ENCODE measurements around the gene KIF26B. TPM values are rescaled to one million over a fixed set of nuclear protein-coding genes. Genes with fewer than 3 reads are reported as not detected.

Gene KIF26B
- total RNA-seq, 6 experiments from 2014 or later, result 0.31 to 0.55 (median 0.35) TPM

DNA sequence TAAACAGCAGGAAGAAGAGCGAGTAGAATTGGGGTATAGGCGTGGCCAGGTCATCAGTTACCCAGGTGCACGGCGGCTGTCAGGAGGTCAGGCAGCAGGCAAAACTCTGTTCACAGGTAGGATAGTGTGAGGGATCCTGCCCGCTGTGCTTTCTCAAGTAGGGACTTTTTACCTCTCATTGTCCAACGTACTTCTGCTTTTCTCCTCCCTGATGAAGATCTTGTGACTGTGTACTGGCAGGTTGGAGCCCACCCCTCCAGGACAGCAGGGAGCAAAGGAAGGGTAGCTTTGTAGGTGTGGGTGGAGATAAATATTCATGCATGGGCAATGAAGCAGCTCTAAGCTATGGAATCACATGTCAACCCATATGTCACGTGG, 373.5 kb downstream of the KIF26B start:
- DNase-seq (no peak), ATAC-seq (no peak)
- WGBS (ENCODE audit: insufficient coverage, low coverage, low lambda C conversion rate, missing lambda C conversion rate), result 76% methylated on average over 6 of the region's 7 CpGs
- H3K36me3 ChIP-seq, result no peaks in the 10 kb centered on the region
- no peak overlapping the region for H3K4me3 ChIP-seq
- no peaks in the 10 kb centered on the region for H3K9me3 ChIP-seq
- no peak overlapping the region for H3K27ac ChIP-seq
- no peaks in the 10 kb centered on the region for H3K4me1 ChIP-seq
- H3K27me3 ChIP-seq, result no peaks in the 10 kb centered on the region
- intact Hi-C loops (cut with DNase I), result no loop called here
- no peak for TF ChIP-seq POLR2A (IDR thresholded peaks at IDR 0.05)
- TF ChIP-seq, protein P1, sequence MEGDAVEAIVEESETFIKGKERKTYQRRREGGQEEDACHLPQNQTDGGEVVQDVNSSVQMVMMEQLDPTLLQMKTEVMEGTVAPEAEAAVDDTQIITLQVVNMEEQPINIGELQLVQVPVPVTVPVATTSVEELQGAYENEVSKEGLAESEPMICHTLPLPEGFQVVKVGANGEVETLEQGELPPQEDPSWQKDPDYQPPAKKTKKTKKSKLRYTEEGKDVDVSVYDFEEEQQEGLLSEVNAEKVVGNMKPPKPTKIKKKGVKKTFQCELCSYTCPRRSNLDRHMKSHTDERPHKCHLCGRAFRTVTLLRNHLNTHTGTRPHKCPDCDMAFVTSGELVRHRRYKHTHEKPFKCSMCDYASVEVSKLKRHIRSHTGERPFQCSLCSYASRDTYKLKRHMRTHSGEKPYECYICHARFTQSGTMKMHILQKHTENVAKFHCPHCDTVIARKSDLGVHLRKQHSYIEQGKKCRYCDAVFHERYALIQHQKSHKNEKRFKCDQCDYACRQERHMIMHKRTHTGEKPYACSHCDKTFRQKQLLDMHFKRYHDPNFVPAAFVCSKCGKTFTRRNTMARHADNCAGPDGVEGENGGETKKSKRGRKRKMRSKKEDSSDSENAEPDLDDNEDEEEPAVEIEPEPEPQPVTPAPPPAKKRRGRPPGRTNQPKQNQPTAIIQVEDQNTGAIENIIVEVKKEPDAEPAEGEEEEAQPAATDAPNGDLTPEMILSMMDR (IDR thresholded peaks at IDR 0.05), result no peak

DNA sequence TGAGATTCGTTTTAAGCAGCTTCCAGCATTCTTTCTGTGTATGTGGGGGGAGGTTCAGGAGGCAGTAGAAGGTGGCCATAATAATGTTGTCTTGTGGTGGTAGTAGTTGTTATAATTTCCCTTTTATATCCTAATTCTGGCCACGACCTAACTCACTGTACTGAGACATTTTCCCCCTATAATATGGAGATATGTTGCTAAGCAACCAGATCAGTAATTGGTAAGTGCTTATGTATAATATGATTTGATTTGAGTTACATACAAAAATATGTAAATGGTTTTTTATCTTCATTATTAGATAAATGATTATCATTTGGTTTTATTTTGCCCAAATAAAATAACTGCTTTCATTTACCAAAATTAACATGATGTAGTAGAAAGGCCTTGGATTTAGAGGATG, 376.2 kb downstream of the KIF26B start:
- intact Hi-C loops (cut with DNase I), result no loop called here
- ATAC-seq (no peak), DNase-seq (no peak)
- Histone ChIP-seq H3K4me3 (no peak overlapping the region), H3K27me3 (no peaks in the 10 kb centered on the region), H3K4me1 (no peaks in the 10 kb centered on the region), H3K27ac (no peak overlapping the region), H3K9me3 (no peaks in the 10 kb centered on the region), H3K36me3 (no peaks in the 10 kb centered on the region)
- TF ChIP-seq, protein P1 (IDR thresholded peaks at IDR 0.05), result no peak
- no peak for TF ChIP-seq POLR2A (IDR thresholded peaks at IDR 0.05)
- WGBS (ENCODE audit: insufficient coverage, low coverage, low lambda C conversion rate, missing lambda C conversion rate), result 25% methylated on average over 2 of the region's 2 CpGs

DNA sequence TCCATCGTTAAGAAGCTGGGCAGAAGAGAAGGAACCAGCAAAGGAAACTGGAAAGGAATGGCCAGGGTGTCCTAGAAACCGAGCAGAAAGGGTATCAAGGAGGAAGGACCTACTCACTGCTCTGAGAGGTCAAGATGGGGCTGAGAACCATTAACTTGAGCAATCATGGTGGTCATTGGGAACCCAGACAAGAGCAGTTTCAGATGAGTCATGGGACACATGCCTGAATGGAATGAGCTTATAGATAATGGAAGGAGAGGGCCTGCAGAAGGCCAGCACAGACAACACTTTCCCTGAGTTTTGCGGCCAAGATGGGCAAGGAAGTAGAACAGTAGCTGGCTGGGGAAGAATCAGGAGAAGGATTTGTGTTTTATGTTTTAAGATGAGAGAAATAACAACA, 383.2 kb downstream of the KIF26B start:
- Histone ChIP-seq H3K4me3 (no peak overlapping the region), H3K27me3 (no peaks in the 10 kb centered on the region), H3K4me1 (no peaks in the 10 kb centered on the region), H3K36me3 (no peaks in the 10 kb centered on the region), H3K27ac (no peak overlapping the region), H3K9me3 (no peaks in the 10 kb centered on the region)
- TF ChIP-seq, protein P1 (IDR thresholded peaks at IDR 0.05), result no peak
- no peak for TF ChIP-seq POLR2A (IDR thresholded peaks at IDR 0.05)
- 61% methylated on average over 3 of the region's 3 CpGs for WGBS (ENCODE audit: insufficient coverage, low coverage, low lambda C conversion rate, missing lambda C conversion rate)
- intact Hi-C loops (cut with DNase I), result no loop called here
- no peak for DNase-seq
- ATAC-seq, result no peak

DNA sequence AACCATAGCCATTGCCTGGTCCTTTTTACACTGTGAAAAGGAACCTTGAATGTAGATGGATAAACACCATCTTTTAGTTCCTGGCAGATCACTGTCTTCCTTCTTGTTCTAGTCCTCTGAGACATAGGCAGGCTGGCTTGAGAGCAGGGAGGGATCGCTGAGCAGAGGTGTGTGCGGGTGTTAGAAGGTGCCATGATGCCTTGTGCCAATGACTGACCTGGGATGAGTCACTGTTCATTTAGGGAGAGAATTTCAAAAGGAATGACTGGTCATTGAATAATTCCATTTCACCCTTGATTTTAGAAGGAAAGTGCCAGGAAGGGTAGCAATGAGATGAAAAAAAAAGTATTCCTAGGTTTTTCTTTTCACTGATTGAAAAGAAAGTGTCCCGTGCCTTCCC, 383.9 kb downstream of the KIF26B start:
- TF ChIP-seq, protein P1 (IDR thresholded peaks at IDR 0.05), result no peak
- TF ChIP-seq POLR2A (IDR thresholded peaks at IDR 0.05), result no peak
- intact Hi-C loops (cut with DNase I), result no loop called here
- Histone ChIP-seq H3K4me1 (no peaks in the 10 kb centered on the region), H3K36me3 (no peaks in the 10 kb centered on the region), H3K9me3 (no peaks in the 10 kb centered on the region), H3K4me3 (no peak overlapping the region), H3K27me3 (no peaks in the 10 kb centered on the region), H3K27ac (no peak overlapping the region)
- DNase-seq (no peak), ATAC-seq (no peak)
- 79% methylated on average over 3 of the region's 3 CpGs for WGBS (ENCODE audit: insufficient coverage, low coverage, low lambda C conversion rate, missing lambda C conversion rate)

DNA sequence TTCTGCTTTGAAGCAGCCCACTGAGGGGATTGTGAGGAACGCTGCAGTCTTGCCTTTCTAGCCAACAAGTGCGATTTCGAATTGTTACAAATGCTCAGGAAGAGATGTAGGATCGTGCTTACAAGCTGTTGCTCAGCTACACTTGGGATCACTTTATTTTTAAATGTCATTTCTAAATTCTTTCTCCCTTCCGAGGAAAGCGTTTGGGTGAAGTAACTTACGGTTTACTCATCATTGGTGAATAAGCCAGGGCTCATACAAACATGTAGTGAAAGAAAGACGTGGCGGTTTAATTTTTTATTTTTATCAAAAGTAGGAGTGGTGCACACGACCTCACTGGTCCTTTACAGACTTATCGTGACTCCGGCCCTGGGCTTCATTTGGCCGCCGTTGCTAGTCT, 386.6 kb downstream of the KIF26B start:
- H3K4me1 ChIP-seq, result no peaks in the 10 kb centered on the region
- no peaks in the 10 kb centered on the region for H3K27me3 ChIP-seq
- no peaks in the 10 kb centered on the region for H3K36me3 ChIP-seq
- intact Hi-C loops (cut with DNase I), result no loop called here
- TF ChIP-seq POLR2A (IDR thresholded peaks at IDR 0.05), result no peak
- TF ChIP-seq, protein P1 (IDR thresholded peaks at IDR 0.05), result no peak
- H3K9me3 ChIP-seq, result no peaks in the 10 kb centered on the region
- WGBS (ENCODE audit: insufficient coverage, low coverage, low lambda C conversion rate, missing lambda C conversion rate), result 69% methylated on average over 14 of the region's 14 CpGs
- DNase-seq, result no peak
- no peak overlapping the region for H3K4me3 ChIP-seq
- no peak overlapping the region for H3K27ac ChIP-seq
- ATAC-seq, result no peak
